Stimulated activated CD4-positive, alpha-beta T cell treated with anti-CD3 and anti-CD28 coated beads, Interleukin-1b, Interleukin-23, amount 100 ng/mL, for 24 hours (primary cell): ENCODE results near the gene TNFRSF8.

ENCODE experiments used
- DNase-seq, 4 experiments: peaks; one replicate each; pipeline ENCODE4 v3.0.0-alpha.2; 2020; ENCODE audit warnings: low read depth in 4 of 4, low spot score in 1 of 4

Gene TNFRSF8

GRCh38 chr1:12185918-12186678 is 123.0 kb downstream of the TNFRSF8 start:
- DNase-seq, result no peak

- no peak for DNase-seq
These were observed 123.5 kb downstream of the TNFRSF8 start for GRCh38 chr1:12186679-12186985.

GRCh38 chr1:12188115-12188514 is 125.0 kb downstream of the TNFRSF8 start:
- no peak for DNase-seq

GRCh38 chr1:12188657-12189327 is 125.7 kb downstream of the TNFRSF8 start:
- DNase-seq, result no peak

- no peak for DNase-seq
These were observed 126.2 kb downstream of the TNFRSF8 start for GRCh38 chr1:12189328-12189682.

GRCh38 chr1:12191242-12192032 is 128.3 kb downstream of the TNFRSF8 start:
- DNase-seq, result no peak
